ENCODE data around the gene TSPAN13. TPM values are rescaled to one million over a fixed set of nuclear protein-coding genes. Genes with fewer than 3 reads are reported as not detected.
A peak's percentile ranks its signal among the peaks of the same experiment; 100 is the strongest.

The TSPAN13 gene
- total RNA-seq, 2 donors from 2014 or later, result 5.1 to 9.7 TPM

- TF ChIP-seq CTCF (IDR thresholded peaks at IDR 0.05), result no peak
- DNase-seq (ENCODE audit: low spot score), result no peak
- Histone ChIP-seq H3K4me3 (no peak overlapping the region), H3K9me3 (no peaks in the 10 kb centered on the region), H3K27ac (no peak overlapping the region), H3K4me1 (no peaks in the 10 kb centered on the region), H3K36me3 (no peaks in the 10 kb centered on the region), H3K27me3 (no peaks in the 10 kb centered on the region)
Measured at GRCh38 chr7:16794986-16795385, 41.4 kb downstream of the TSPAN13 start.

- no peak for TF ChIP-seq CTCF (IDR thresholded peaks at IDR 0.05)
- H3K27me3 ChIP-seq, result no peaks in the 10 kb centered on the region
- no peak for DNase-seq (ENCODE audit: low spot score)
Measured at GRCh38 chr7:16795624-16796023, 42.1 kb downstream of the TSPAN13 start.

GRCh38 chr7:16801111-16801542, 47.6 kb downstream of the TSPAN13 start:
- H3K4me1 ChIP-seq, result no peaks in the 10 kb centered on the region
- H3K36me3 ChIP-seq, result no peaks in the 10 kb centered on the region
- H3K9me3 ChIP-seq, result no peaks in the 10 kb centered on the region
- DNase-seq (ENCODE audit: low spot score), result no peak
- no peaks in the 10 kb centered on the region for H3K27me3 ChIP-seq
- no peak overlapping the region for H3K4me3 ChIP-seq
- no peak overlapping the region for H3K27ac ChIP-seq
- TF ChIP-seq CTCF (IDR thresholded peaks at IDR 0.05), result peak; percentile 25 to 51

More at GRCh38 chr7:16795624-16796023, 42.1 kb downstream of the TSPAN13 start:
- no peak overlapping the region for H3K27ac ChIP-seq
- no peaks in the 10 kb centered on the region for H3K9me3 ChIP-seq
- no peak overlapping the region for H3K4me3 ChIP-seq
- no peaks in the 10 kb centered on the region for H3K36me3 ChIP-seq
- H3K4me1 ChIP-seq, result no peaks in the 10 kb centered on the region

- no peak for TF ChIP-seq CTCF (IDR thresholded peaks at IDR 0.05)
- H3K4me1 ChIP-seq, result no peaks in the 10 kb centered on the region
- no peaks in the 10 kb centered on the region for H3K9me3 ChIP-seq
- H3K4me3 ChIP-seq, result no peak overlapping the region
- DNase-seq (ENCODE audit: low spot score), result no peak
- H3K27me3 ChIP-seq, result no peaks in the 10 kb centered on the region
- H3K36me3 ChIP-seq, result no peaks in the 10 kb centered on the region
- H3K27ac ChIP-seq, result no peak overlapping the region
Measured at GRCh38 chr7:16801579-16801978, 48.0 kb downstream of the TSPAN13 start.

- DNase-seq (ENCODE audit: low spot score), result no peak
- no peak for TF ChIP-seq CTCF (IDR thresholded peaks at IDR 0.05)
- Histone ChIP-seq H3K27me3 (no peaks in the 10 kb centered on the region), H3K27ac (no peak overlapping the region), H3K9me3 (no peaks in the 10 kb centered on the region), H3K36me3 (no peaks in the 10 kb centered on the region), H3K4me1 (no peaks in the 10 kb centered on the region), H3K4me3 (no peak overlapping the region)
Measured at GRCh38 chr7:16803125-16803524, 49.6 kb downstream of the TSPAN13 start.
